ENCODE measurements around the gene CTBP1.

Gene CTBP1

GRCh38 chr4:1195109-1195671, 53.7 kb downstream of the CTBP1 start:
- Mint-ChIP-seq H3K9me3 (no peaks in the 10 kb centered on the region), H3K4me1 (peaks cover 4% of the 10 kb centered on the region), H3K27ac (no peak overlapping the region), H3K4me3 (no peak overlapping the region), H3K27me3 (no peaks in the 10 kb centered on the region), H3K36me3 (no peaks in the 10 kb centered on the region)
- no peak for DNase-seq (ENCODE audit: low spot score in 2 of 2)
- ATAC-seq (ENCODE audit: low read depth), result no peak

- no peaks in the 10 kb centered on the region for H3K36me3 Mint-ChIP-seq
- no peak overlapping the region for H3K27ac Mint-ChIP-seq
- no peaks in the 10 kb centered on the region for H3K27me3 Mint-ChIP-seq
- DNase-seq (ENCODE audit: low spot score in 2 of 2), result no peak
- no peaks in the 10 kb centered on the region for H3K9me3 Mint-ChIP-seq
- no peak overlapping the region for H3K4me3 Mint-ChIP-seq
- ATAC-seq (ENCODE audit: low read depth), result no peak
- H3K4me1 Mint-ChIP-seq, result peaks cover 3% of the 10 kb centered on the region
Observed at GRCh38 chr4:1194010-1194900, 54.7 kb downstream of the CTBP1 start.

- H3K9me3 Mint-ChIP-seq, result no peaks in the 10 kb centered on the region
- DNase-seq (ENCODE audit: low spot score in 2 of 2) (no peak), ATAC-seq (ENCODE audit: low read depth) (no peak)
- H3K4me3 Mint-ChIP-seq, result no peak overlapping the region
- H3K4me1 Mint-ChIP-seq, result peaks cover 3% of the 10 kb centered on the region
- no peaks in the 10 kb centered on the region for H3K27me3 Mint-ChIP-seq
- no peaks in the 10 kb centered on the region for H3K36me3 Mint-ChIP-seq
- H3K27ac Mint-ChIP-seq, result no peak overlapping the region
Observed at GRCh38 chr4:1193206-1194009, 55.5 kb downstream of the CTBP1 start.

GRCh38 chr4:1192493-1193205, 56.3 kb downstream of the CTBP1 start:
- ATAC-seq (ENCODE audit: low read depth), result no peak

GRCh38 chr4:1192091-1192492, 56.8 kb downstream of the CTBP1 start:
- no peak overlapping the region for H3K27ac Mint-ChIP-seq
- no peak overlapping the region for H3K4me3 Mint-ChIP-seq
- H3K4me1 Mint-ChIP-seq, result peaks cover 5% of the 10 kb centered on the region
- no peaks in the 10 kb centered on the region for H3K9me3 Mint-ChIP-seq
- no peak for DNase-seq (ENCODE audit: low spot score in 2 of 2)
- ATAC-seq (ENCODE audit: low read depth), result no peak
- H3K36me3 Mint-ChIP-seq, result no peaks in the 10 kb centered on the region
- H3K27me3 Mint-ChIP-seq, result no peaks in the 10 kb centered on the region

More at GRCh38 chr4:1192493-1193205, 56.3 kb downstream of the CTBP1 start:
- H3K4me3 Mint-ChIP-seq, result no peak overlapping the region
- H3K9me3 Mint-ChIP-seq, result no peaks in the 10 kb centered on the region
- no peaks in the 10 kb centered on the region for H3K36me3 Mint-ChIP-seq
- H3K27me3 Mint-ChIP-seq, result no peaks in the 10 kb centered on the region
- peaks cover 3% of the 10 kb centered on the region for H3K4me1 Mint-ChIP-seq
- H3K27ac Mint-ChIP-seq, result no peak overlapping the region
- DNase-seq (ENCODE audit: low spot score in 2 of 2), result no peak

GRCh38 chr4:1191621-1192020, 57.3 kb downstream of the CTBP1 start:
- no peak for DNase-seq (ENCODE audit: low spot score in 2 of 2)
- Mint-ChIP-seq H3K4me3 (no peak overlapping the region), H3K4me1 (peaks cover 6% of the 10 kb centered on the region), H3K27me3 (no peaks in the 10 kb centered on the region), H3K36me3 (no peaks in the 10 kb centered on the region), H3K27ac (no peak overlapping the region), H3K9me3 (no peaks in the 10 kb centered on the region)
- ATAC-seq (ENCODE audit: low read depth), result no peak

- ATAC-seq (ENCODE audit: low read depth) (peak; percentile 87), DNase-seq (ENCODE audit: low spot score in 2 of 2) (no peak)
- Mint-ChIP-seq H3K9me3 (peaks cover 2% of the 10 kb centered on the region), H3K27ac (no peak overlapping the region), H3K36me3 (peaks cover 3% of the 10 kb centered on the region), H3K27me3 (no peaks in the 10 kb centered on the region), H3K4me1 (peaks cover 9% of the 10 kb centered on the region), H3K4me3 (no peak overlapping the region)
Observed at GRCh38 chr4:1187182-1187581, 61.7 kb downstream of the CTBP1 start.

- Mint-ChIP-seq H3K27ac (peak overlapping the region; percentile 41), H3K27me3 (no peaks in the 10 kb centered on the region), H3K9me3 (peaks cover 7% of the 10 kb centered on the region), H3K4me1 (peaks cover 9% of the 10 kb centered on the region), H3K4me3 (peak overlapping the region; percentile 50), H3K36me3 (peaks cover 7% of the 10 kb centered on the region)
- DNase-seq (ENCODE audit: low spot score in 2 of 2) (peak; percentile 9 to 34), ATAC-seq (ENCODE audit: low read depth) (peak; percentile 80)
Observed at GRCh38 chr4:1183985-1184773, 64.8 kb downstream of the CTBP1 start.

GRCh38 chr4:1182313-1182712, 66.6 kb downstream of the CTBP1 start:
- peaks cover 7% of the 10 kb centered on the region for H3K36me3 Mint-ChIP-seq
- peaks cover 4% of the 10 kb centered on the region for H3K27me3 Mint-ChIP-seq
- DNase-seq (ENCODE audit: low spot score in 2 of 2) (no peak), ATAC-seq (ENCODE audit: low read depth) (no peak)
- H3K4me1 Mint-ChIP-seq, result peaks cover 9% of the 10 kb centered on the region
- H3K9me3 Mint-ChIP-seq, result peaks cover 7% of the 10 kb centered on the region
- no peak overlapping the region for H3K27ac Mint-ChIP-seq
- no peak overlapping the region for H3K4me3 Mint-ChIP-seq

GRCh38 chr4:1180663-1181062, 68.3 kb downstream of the CTBP1 start:
- ATAC-seq (ENCODE audit: low read depth) (no peak), DNase-seq (ENCODE audit: low spot score in 2 of 2) (no peak)
- Mint-ChIP-seq H3K4me1 (peaks cover 7% of the 10 kb centered on the region), H3K4me3 (no peak overlapping the region), H3K27me3 (peaks cover 8% of the 10 kb centered on the region), H3K36me3 (peaks cover 7% of the 10 kb centered on the region), H3K9me3 (peaks cover 7% of the 10 kb centered on the region), H3K27ac (no peak overlapping the region)

GRCh38 chr4:1179976-1180375, 69.0 kb downstream of the CTBP1 start:
- H3K27ac Mint-ChIP-seq, result no peak overlapping the region

GRCh38 chr4:1179089-1179441, 69.9 kb downstream of the CTBP1 start:
- peaks cover 7% of the 10 kb centered on the region for H3K36me3 Mint-ChIP-seq
- H3K4me3 Mint-ChIP-seq, result no peak overlapping the region
- peaks cover 8% of the 10 kb centered on the region for H3K27me3 Mint-ChIP-seq
- H3K9me3 Mint-ChIP-seq, result peaks cover 7% of the 10 kb centered on the region
- no peak for ATAC-seq (ENCODE audit: low read depth)
- no peak for DNase-seq (ENCODE audit: low spot score in 2 of 2)
- H3K27ac Mint-ChIP-seq, result no peak overlapping the region
- H3K4me1 Mint-ChIP-seq, result peaks cover 4% of the 10 kb centered on the region

More at GRCh38 chr4:1179976-1180375, 69.0 kb downstream of the CTBP1 start:
- H3K9me3 Mint-ChIP-seq, result peaks cover 7% of the 10 kb centered on the region
- H3K4me3 Mint-ChIP-seq, result no peak overlapping the region
- H3K4me1 Mint-ChIP-seq, result peaks cover 7% of the 10 kb centered on the region
- peaks cover 8% of the 10 kb centered on the region for H3K27me3 Mint-ChIP-seq
- no peak for ATAC-seq (ENCODE audit: low read depth)
- no peak for DNase-seq (ENCODE audit: low spot score in 2 of 2)
- peaks cover 7% of the 10 kb centered on the region for H3K36me3 Mint-ChIP-seq
